HL-60 (cell line): ENCODE results near the gene HECA.
"Not testable (repeated sequence)": the region's sequence is repeated elsewhere in the genome, so short reads cannot be mapped to it uniquely, and the experiment has no call there.

Experiments used
- DNase-seq, 2 experiments: peaks; one replicate each; pipeline ENCODE4 v3.0.0-alpha.2; 2010 to 2020; ENCODE audit warnings: low read depth in 1 of 2, low spot score in 1 of 2
- H3K27ac ChIP-seq: fragments of 250-450 bp; sonication (Bioruptor Pico); replicated peaks from 2 replicates; pipeline ENCODE4 v1.5.1; 2020; ENCODE audit warnings: mild to moderate bottlenecking, moderate library complexity
- H3K27me3 ChIP-seq: fragments of 250-450 bp; sonication (Bioruptor Pico); 2 replicates; pipeline ENCODE4 v1.5.1; 2021; ENCODE audit warnings: mild to moderate bottlenecking, moderate library complexity; ENCODE audit not compliant: insufficient read depth, poor library complexity, severe bottlenecking
- H3K4me3 ChIP-seq: replicated peaks from 2 replicates; pipeline ENCODE4 v1.5.1; 2011; ENCODE audit warnings: mild to moderate bottlenecking, control low read depth, low read length; ENCODE audit not compliant: insufficient read depth
- GABPA ChIP-seq: IDR thresholded peaks from 2 replicates; pipeline ENCODE4 v1.6.1; 2012; ENCODE audit warnings: low read depth
- POLR2AphosphoS5 ChIP-seq: IDR thresholded peaks from 2 replicates; pipeline ENCODE4 v1.6.1; 2012; ENCODE audit warnings: low read depth
- SPI1 ChIP-seq: IDR thresholded peaks from 2 replicates; pipeline ENCODE4 v1.6.1; 2012; ENCODE audit warnings: low read depth, mild to moderate bottlenecking, borderline replicate concordance
- TF ChIP-seq, protein P1 (sequence below): IDR thresholded peaks from 2 replicates; pipeline ENCODE4 v1.6.1; 2012; ENCODE audit warnings: low read depth; ENCODE audit not compliant: insufficient replicate concordance
- TF ChIP-seq, protein P2 (sequence below): IDR thresholded peaks from one replicate; pipeline ENCODE4 v1.5.1; 2011; ENCODE audit warnings: low read length, control low read depth, inconsistent platforms; ENCODE audit not compliant: insufficient read depth

Gene HECA

DNA sequence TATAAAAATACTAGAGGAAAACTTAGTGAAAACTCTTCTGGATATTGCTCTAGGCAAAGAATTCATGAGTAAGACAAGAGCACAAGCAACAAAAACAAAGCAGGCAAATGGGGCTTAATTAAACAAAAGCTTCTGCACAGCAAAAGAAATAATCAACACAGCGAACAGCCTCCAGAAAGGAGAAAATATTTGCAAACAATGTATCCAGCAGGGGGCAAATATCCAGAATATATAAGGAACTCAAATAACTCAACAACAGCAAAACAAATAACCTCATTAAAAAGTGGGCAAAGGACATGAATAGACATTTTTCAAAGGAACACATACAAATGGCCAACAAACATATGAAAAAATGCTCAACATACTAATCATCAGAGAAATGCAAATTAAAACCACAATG, 17.1 kb upstream of the HECA start:
- Histone ChIP-seq H3K27ac (no peak overlapping the region), H3K27me3 (no peaks in the 10 kb centered on the region), H3K4me3 (no peak overlapping the region)
- TF ChIP-seq, protein P1, sequence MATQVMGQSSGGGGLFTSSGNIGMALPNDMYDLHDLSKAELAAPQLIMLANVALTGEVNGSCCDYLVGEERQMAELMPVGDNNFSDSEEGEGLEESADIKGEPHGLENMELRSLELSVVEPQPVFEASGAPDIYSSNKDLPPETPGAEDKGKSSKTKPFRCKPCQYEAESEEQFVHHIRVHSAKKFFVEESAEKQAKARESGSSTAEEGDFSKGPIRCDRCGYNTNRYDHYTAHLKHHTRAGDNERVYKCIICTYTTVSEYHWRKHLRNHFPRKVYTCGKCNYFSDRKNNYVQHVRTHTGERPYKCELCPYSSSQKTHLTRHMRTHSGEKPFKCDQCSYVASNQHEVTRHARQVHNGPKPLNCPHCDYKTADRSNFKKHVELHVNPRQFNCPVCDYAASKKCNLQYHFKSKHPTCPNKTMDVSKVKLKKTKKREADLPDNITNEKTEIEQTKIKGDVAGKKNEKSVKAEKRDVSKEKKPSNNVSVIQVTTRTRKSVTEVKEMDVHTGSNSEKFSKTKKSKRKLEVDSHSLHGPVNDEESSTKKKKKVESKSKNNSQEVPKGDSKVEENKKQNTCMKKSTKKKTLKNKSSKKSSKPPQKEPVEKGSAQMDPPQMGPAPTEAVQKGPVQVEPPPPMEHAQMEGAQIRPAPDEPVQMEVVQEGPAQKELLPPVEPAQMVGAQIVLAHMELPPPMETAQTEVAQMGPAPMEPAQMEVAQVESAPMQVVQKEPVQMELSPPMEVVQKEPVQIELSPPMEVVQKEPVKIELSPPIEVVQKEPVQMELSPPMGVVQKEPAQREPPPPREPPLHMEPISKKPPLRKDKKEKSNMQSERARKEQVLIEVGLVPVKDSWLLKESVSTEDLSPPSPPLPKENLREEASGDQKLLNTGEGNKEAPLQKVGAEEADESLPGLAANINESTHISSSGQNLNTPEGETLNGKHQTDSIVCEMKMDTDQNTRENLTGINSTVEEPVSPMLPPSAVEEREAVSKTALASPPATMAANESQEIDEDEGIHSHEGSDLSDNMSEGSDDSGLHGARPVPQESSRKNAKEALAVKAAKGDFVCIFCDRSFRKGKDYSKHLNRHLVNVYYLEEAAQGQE: no peak
- TF ChIP-seq, protein P2, sequence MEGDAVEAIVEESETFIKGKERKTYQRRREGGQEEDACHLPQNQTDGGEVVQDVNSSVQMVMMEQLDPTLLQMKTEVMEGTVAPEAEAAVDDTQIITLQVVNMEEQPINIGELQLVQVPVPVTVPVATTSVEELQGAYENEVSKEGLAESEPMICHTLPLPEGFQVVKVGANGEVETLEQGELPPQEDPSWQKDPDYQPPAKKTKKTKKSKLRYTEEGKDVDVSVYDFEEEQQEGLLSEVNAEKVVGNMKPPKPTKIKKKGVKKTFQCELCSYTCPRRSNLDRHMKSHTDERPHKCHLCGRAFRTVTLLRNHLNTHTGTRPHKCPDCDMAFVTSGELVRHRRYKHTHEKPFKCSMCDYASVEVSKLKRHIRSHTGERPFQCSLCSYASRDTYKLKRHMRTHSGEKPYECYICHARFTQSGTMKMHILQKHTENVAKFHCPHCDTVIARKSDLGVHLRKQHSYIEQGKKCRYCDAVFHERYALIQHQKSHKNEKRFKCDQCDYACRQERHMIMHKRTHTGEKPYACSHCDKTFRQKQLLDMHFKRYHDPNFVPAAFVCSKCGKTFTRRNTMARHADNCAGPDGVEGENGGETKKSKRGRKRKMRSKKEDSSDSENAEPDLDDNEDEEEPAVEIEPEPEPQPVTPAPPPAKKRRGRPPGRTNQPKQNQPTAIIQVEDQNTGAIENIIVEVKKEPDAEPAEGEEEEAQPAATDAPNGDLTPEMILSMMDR: no peak
- no peak for TF ChIP-seq SPI1
- no peak for TF ChIP-seq GABPA
- TF ChIP-seq POLR2AphosphoS5: no peak
- DNase-seq: no peak

DNA sequence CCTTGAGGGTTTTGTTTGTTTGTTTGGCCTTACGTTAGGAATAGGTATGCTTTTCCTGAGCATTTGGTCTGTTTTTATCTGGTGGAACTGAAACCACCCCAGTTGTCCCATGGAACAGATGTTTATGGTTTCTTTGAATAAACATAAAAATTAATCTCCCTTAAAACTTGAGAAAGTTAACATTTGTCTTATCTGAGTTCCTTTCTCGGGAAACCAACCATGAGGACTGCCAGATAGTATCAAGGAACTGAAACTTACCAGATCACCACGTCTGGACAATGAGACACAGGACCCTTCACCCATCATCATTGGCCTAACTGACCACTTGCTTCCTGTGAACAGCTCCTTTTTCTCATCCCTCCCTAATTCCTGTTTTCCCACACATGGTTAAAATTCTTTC, 15.3 kb upstream of the HECA start:
- no peak for DNase-seq
- Histone ChIP-seq H3K27ac (no peak overlapping the region), H3K4me3 (no peak overlapping the region), H3K27me3 (no peaks in the 10 kb centered on the region)
- TF ChIP-seq, protein P2: no peak

DNA sequence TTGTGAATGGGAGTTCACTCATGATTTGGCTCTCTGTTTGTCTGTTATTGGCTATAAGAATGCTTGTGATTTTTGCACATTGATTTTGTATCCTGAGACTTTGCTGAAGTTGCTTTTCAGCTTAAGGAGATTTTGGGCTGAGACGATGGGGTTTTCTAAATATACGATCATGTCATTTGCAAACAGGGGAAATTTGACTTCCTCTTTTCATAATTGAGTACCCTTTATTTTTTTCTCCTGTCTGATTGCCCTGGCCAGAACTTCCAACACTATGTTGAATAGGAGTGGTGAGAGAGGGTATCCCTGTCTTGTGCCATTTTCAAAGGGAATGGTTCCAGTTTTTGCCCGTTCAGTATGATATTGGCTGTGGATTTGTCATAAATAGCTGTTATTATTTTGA, 12.1 kb upstream of the HECA start:
- H3K27ac ChIP-seq, H3K4me3 ChIP-seq, DNase-seq, H3K27me3 ChIP-seq: not testable (repeated sequence)
- TF ChIP-seq SPI1: peak; percentile 13; the same call in 1 of the 2 replicates

DNA sequence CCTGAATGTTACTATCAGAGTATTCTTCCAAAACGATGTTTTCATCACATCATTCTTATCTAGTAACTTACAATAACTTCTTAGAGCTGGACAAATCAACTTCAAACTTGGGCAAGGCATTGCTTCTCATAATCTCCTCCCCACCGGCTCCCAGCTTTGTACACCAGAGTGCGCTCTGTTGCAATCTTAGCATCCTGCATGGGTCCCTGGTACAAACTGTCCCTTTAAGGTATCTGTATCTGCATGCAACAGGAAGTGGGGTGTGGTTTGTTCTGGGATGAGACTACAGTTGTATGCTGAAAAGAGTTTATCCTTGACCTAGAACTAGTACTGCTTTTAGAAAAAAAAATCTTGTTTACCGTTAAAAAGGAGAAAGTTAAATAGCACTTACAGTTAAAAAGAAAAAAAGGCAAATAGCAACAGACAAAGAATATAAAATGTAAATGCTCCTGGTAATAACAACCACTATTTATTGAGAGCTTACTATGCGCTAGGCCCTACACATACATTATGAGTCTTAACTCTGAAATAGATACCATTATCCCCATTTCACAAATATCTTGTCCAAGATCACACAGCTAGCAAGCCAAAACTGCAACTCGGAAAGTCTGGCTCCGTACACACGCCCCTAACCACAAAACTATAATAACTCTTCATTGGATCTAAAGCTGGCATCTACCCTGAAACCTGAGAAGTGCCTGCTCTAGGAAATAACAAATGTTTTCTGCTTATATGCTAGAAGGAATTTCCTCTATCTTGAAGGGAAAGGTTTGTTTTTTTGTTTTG, 9.8 kb upstream of the HECA start:
- DNase-seq: peak; percentile 75 to 91
- peak; percentile 61; the same call in 1 of the 2 replicates for TF ChIP-seq SPI1
- TF ChIP-seq, protein P2: peak; percentile 32
- TF ChIP-seq, protein P1: no peak
- TF ChIP-seq POLR2AphosphoS5: no peak
- 0 out of 2 replicates have a peak, but pooled peaks have one; percentile 31 for TF ChIP-seq GABPA
- no peak overlapping the region for H3K4me3 ChIP-seq
- peak overlapping the region; percentile 20 for H3K27ac ChIP-seq
- H3K27me3 ChIP-seq: no peaks in the 10 kb centered on the region
